ENCODE results near the gene GOLGA3.
"Not testable (repeated sequence)": the region's sequence is repeated elsewhere in the genome, so short reads cannot be mapped to it uniquely, and the experiment has no call there.

GOLGA3 gene

DNA sequence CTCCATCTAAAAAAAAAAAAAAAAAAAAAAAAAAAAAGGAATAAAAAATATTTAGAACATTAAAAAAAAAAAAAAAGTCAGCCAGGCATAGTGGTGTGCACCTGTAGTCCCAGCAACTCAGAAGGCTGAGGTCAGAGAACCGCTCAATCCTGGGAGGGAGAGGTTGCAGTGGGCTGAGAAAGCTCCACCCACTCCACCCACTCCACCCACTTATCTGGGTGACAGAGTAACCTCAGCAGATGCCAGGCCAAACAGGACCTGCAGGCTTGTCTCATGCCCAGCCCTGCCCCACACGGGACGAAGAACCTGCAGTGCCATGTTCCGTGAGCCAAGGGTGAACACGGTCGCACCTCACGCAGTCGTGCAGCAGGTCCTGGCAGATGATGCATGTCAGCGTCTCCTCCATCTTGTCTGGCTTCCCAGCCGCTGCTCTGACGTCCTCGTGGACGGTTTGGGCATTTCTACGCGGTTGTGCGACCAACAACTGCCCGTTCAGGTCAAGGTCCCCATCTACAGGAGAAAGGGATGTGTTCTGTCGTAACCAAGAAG is 30.1 kb upstream of the GOLGA3 start:
- no peak for TF ChIP-seq POLR2AphosphoS5 (IDR thresholded peaks at IDR 0.05; ENCODE audit: low read depth, low read length)
- TF ChIP-seq PAX5 (IDR thresholded peaks at IDR 0.05; ENCODE audit: insufficient read depth, low read length, severe bottlenecking), result no peak
- no peak for TF ChIP-seq POLR2A (IDR thresholded peaks at IDR 0.05; ENCODE audit: low read depth, low read length)
- TF ChIP-seq TAF1 (IDR thresholded peaks at IDR 0.05; ENCODE audit: low read depth, low read length), result no peak
- no peak for TF ChIP-seq SPI1 (IDR thresholded peaks at IDR 0.05; ENCODE audit: low read depth, low read length)
- no peak for TF ChIP-seq POU2F2 (IDR thresholded peaks at IDR 0.05; ENCODE audit: low read depth, low read length)
- no peak for FAIRE-seq

DNA sequence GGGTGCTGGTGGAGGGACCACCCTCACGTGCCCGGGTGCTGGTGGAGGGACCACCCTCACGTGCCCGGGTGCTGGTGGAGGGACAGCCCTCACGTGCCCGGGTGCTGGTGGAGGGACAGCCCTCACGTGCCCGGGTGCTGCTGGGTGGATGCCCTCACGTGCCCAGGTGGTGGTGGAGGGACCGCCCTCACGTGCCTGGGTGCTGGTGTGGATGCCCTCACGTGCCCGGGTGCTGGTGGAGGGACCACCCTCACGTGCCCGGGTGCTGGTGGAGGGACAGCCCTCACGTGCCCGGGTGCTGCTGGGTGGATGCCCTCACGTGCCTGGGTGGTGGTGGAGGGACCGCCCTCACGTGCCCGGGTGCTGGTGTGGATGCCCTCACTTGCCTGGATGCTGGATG is 28.4 kb upstream of the GOLGA3 start:
- not testable (repeated sequence) for DNase-seq (ENCODE audit: insufficient read length, low spot score); FAIRE-seq

More for the DNA sequence above, 30.1 kb upstream of the GOLGA3 start:
- DNase-seq (ENCODE audit: insufficient read length, low spot score), result no peak

DNA sequence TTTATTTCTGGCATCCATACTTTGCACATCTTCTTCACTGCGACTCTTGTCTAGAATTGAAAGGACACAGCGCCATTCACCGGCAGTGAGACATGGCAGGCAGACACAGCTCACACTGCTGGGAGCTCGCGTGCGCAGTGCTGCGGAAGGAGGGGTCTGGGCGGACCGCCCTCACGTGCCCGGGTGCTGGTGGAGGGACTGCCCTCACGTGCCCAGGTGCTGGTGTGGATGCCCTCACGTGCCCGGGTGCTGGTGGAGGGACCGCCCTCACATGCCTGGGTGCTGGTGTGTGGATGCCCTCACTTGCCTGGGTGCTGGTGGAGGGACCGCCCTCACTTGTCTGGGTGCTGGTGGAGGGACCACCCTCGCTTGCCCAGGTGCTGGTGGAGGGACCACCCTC is 27.9 kb upstream of the GOLGA3 start:
- DNase-seq (ENCODE audit: insufficient read length, low spot score), result no peak
- no peak for TF ChIP-seq SPI1 (IDR thresholded peaks at IDR 0.05; ENCODE audit: low read depth, low read length)
- no peak for FAIRE-seq

DNA sequence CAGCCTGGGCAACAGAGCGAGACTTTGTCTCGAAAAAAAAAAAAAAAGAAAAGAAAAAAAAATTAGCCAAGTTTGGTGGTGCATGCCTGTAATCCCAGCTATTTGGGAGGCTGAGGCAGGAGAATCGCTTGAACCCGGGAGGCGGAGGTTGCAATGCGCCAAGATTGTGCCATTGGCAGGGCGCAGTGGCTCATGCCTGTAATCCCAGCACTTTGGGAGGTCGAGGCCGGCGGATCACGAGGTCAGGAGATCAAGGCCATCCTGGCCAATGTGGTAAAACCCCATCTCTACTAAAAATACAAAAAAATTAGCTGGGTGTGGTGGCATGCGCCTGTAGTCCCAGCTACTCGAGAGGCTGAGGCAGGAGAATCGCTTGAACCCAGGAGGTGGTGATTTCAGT is 26.5 kb upstream of the GOLGA3 start:
- not testable (repeated sequence) for FAIRE-seq; DNase-seq (ENCODE audit: insufficient read length, low spot score)

DNA sequence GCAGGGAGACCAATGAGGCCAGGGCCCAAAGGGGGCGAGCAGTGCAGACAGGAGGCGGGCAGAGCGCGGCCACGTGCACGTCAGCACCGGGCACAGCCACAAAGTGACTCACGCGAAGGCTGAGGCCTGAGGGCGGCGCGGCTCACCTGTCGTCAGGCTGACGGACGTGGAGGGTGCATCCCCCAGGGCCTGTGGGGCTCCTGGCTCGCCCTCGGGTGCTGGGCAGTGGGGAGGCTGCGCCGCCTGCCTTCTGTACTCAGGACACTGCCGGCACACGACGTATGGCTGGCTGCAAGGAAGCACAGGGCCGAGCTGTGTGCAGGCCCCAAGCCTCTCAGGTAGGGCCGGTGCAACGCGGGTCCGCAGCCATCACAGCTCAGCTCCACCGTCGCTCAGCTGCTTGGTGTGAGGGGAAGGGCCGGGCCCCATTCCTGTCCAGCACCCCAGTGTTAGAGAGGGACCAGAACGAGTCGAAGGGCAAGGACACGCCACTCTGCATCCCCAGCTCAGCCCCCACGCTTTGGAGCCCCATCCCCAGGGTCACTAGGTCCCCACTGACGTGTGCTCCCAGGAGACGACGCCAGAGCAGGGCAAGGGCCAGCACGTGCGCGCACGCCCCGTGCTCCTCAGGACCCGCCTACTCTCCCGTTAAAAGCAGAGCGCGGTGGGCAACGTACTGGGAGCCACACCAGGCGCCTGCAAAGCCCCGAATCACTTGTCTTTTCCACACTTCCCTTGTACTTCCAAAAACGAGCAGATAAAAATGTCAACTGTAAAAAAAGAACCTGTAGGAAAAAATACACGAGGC is 24.8 kb upstream of the GOLGA3 start:
- FAIRE-seq, result no peak
- TF ChIP-seq SPI1 (IDR thresholded peaks at IDR 0.05; ENCODE audit: low read depth, low read length) (no peak), POLR2AphosphoS5 (IDR thresholded peaks at IDR 0.05; ENCODE audit: low read depth, low read length) (0 out of 2 replicates have a peak, but pooled peaks have one; percentile 21)
- no peak for DNase-seq (ENCODE audit: insufficient read length, low spot score)

DNA sequence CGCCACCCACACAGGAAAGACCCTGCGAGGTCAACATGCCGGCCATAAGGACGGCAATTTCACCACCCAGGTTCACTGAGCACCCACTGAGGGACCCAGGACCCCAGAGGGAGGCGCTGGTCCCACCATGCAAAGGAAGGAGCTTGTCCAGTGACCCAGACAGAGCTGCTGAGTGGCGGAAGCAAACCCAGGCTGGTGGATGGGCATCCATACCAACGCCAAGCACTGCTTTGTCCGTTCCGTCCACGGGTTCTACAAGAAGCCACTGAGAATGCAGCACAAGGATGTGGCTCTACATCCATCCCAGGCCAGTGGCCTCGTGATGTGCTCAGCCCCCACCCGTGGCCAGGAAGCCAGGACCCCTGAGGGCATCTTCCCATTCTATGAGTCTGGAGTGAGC is 23.8 kb upstream of the GOLGA3 start:
- no peak for TF ChIP-seq PAX5 (IDR thresholded peaks at IDR 0.05; ENCODE audit: insufficient read depth, low read length, severe bottlenecking)
- no peak for TF ChIP-seq SPI1 (IDR thresholded peaks at IDR 0.05; ENCODE audit: low read depth, low read length)
- TF ChIP-seq POLR2A (IDR thresholded peaks at IDR 0.05; ENCODE audit: low read depth, low read length), result no peak
- no peak for TF ChIP-seq TAF1 (IDR thresholded peaks at IDR 0.05; ENCODE audit: low read depth, low read length)
- TF ChIP-seq POU2F2 (IDR thresholded peaks at IDR 0.05; ENCODE audit: low read depth, low read length), result no peak
- no peak for TF ChIP-seq POLR2AphosphoS5 (IDR thresholded peaks at IDR 0.05; ENCODE audit: low read depth, low read length)
- FAIRE-seq, result no peak
- DNase-seq (ENCODE audit: insufficient read length, low spot score), result no peak

DNA sequence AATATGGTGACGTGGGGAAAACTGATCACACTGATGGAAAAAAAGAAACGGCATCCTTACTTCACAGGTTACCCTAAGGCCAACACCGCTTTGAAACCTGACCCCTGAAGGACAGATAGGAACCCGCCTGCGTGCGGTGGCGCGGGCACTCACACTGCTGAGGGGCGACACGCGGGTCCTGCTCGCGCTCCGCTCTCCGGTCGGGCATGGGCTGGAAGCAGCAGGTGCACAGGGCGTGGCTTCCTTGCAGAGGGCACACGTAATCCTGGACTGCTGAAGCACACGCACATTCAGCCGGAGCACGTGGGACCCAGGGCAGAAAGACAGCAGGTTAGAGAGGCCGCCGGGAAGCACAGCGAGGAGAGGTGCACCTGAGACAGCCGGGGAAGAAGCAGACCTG is 22.8 kb upstream of the GOLGA3 start:
- TF ChIP-seq POU2F2 (IDR thresholded peaks at IDR 0.05; ENCODE audit: low read depth, low read length), result no peak
- TF ChIP-seq TAF1 (IDR thresholded peaks at IDR 0.05; ENCODE audit: low read depth, low read length), result no peak
- no peak for TF ChIP-seq POLR2AphosphoS5 (IDR thresholded peaks at IDR 0.05; ENCODE audit: low read depth, low read length)
- TF ChIP-seq POLR2A (IDR thresholded peaks at IDR 0.05; ENCODE audit: low read depth, low read length), result no peak
- no peak for TF ChIP-seq SPI1 (IDR thresholded peaks at IDR 0.05; ENCODE audit: low read depth, low read length)
- no peak for TF ChIP-seq PAX5 (IDR thresholded peaks at IDR 0.05; ENCODE audit: insufficient read depth, low read length, severe bottlenecking)
- DNase-seq (ENCODE audit: insufficient read length, low spot score) (no peak), FAIRE-seq (no peak)

DNA sequence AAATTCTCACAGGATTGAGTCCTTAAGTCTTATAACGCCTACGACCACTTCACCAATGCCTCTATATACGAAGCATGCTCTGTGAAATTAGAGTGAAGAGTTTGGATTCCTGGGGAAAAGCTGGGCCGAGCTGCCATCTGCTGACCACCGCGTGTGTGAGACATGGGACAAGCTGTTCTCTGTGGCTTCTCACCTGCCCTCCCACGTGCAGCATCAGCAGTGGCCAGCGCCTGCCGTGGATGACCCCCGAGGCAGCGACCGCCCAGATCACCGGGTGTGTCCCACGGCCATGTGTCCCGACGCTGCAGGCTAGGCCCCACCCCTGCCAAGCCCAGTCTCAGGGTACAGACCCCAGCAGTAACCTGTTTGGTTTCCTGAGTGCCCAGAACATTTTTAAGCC is 21.6 kb upstream of the GOLGA3 start:
- FAIRE-seq (no peak), DNase-seq (ENCODE audit: insufficient read length, low spot score) (no peak)
- TF ChIP-seq POLR2AphosphoS5 (IDR thresholded peaks at IDR 0.05; ENCODE audit: low read depth, low read length), result no peak
- no peak for TF ChIP-seq POLR2A (IDR thresholded peaks at IDR 0.05; ENCODE audit: low read depth, low read length)
- no peak for TF ChIP-seq TAF1 (IDR thresholded peaks at IDR 0.05; ENCODE audit: low read depth, low read length)
- TF ChIP-seq POU2F2 (IDR thresholded peaks at IDR 0.05; ENCODE audit: low read depth, low read length), result no peak
- TF ChIP-seq PAX5 (IDR thresholded peaks at IDR 0.05; ENCODE audit: insufficient read depth, low read length, severe bottlenecking), result no peak
- no peak for TF ChIP-seq SPI1 (IDR thresholded peaks at IDR 0.05; ENCODE audit: low read depth, low read length)

DNA sequence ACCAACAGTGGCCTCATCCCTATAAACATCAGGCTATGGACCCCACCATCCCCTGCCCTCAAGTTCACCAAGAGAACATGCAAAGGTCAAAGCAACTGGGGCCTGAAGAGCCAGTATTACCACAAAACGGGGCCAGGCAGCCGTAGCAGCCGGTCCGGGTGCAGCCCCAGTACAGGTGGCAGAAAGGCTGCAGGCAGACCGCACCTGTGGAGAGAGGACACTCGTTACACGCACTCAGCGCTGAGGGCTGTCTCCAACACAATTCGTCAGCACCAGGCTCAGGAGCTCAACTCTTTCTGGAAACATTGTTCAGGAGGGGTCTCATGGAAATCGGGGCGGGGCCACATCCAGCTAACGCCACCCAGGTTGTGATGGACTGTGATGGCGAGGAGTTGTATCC is 19.9 kb upstream of the GOLGA3 start:
- TF ChIP-seq POLR2A (IDR thresholded peaks at IDR 0.05; ENCODE audit: low read depth, low read length), result no peak
- no peak for TF ChIP-seq POLR2AphosphoS5 (IDR thresholded peaks at IDR 0.05; ENCODE audit: low read depth, low read length)
- TF ChIP-seq POU2F2 (IDR thresholded peaks at IDR 0.05; ENCODE audit: low read depth, low read length), result no peak
- TF ChIP-seq SPI1 (IDR thresholded peaks at IDR 0.05; ENCODE audit: low read depth, low read length), result no peak
- no peak for TF ChIP-seq PAX5 (IDR thresholded peaks at IDR 0.05; ENCODE audit: insufficient read depth, low read length, severe bottlenecking)
- no peak for TF ChIP-seq TAF1 (IDR thresholded peaks at IDR 0.05; ENCODE audit: low read depth, low read length)
- no peak for FAIRE-seq
- DNase-seq (ENCODE audit: insufficient read length, low spot score), result no peak

DNA sequence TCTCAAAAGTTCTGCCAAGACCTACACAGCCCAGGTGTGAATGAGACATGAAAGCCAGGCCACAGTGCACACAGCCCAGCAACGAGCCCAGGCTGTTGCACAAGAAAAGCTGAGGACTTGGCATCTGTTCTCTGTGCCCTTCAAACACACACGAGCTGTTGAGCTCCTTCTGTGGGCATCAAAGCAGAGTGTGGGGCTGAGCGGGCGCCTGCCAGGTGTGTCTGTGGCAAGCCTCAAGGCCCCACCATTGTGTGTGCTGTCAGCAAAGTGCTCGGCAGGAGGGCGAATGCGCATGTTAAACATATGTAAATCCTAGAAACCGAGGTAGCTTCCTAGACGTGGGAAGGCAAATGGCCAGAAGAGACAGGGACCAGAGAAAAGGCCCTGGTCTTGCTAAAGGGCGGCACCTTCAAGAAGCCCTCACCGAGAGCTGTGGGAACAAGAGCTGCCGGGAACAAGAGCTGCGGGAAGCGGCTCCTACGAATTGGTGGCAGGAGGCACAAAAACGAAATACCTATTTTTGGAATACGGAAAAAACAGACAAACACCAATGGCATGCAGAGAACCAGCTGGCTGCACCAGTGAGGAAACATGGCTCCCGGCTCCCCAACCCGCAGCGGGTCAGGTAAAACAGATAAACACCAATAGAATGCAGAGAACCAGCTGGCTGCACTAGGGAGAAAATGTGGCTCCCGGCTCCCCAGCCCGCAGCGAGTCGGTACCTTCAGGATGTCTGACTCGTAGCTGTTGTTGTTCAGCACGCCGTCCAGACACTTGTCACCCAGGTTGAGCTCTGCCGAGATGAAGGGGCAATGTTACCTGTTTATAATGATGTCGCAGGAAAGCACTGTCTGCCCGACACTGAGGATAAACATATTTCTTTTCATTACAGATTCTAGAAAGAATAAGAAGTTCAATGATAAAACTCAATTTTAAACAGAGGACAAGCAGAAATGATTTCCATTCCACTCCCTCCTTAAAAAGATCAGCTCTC is 19.0 kb upstream of the GOLGA3 start:
- TF ChIP-seq POU2F2 (IDR thresholded peaks at IDR 0.05; ENCODE audit: low read depth, low read length), result no peak
- TF ChIP-seq TAF1 (IDR thresholded peaks at IDR 0.05; ENCODE audit: low read depth, low read length), result no peak
- no peak for TF ChIP-seq POLR2A (IDR thresholded peaks at IDR 0.05; ENCODE audit: low read depth, low read length)
- TF ChIP-seq PAX5 (IDR thresholded peaks at IDR 0.05; ENCODE audit: insufficient read depth, low read length, severe bottlenecking), result no peak
- no peak for TF ChIP-seq POLR2AphosphoS5 (IDR thresholded peaks at IDR 0.05; ENCODE audit: low read depth, low read length)
- no peak for TF ChIP-seq SPI1 (IDR thresholded peaks at IDR 0.05; ENCODE audit: low read depth, low read length)
- DNase-seq (ENCODE audit: insufficient read length, low spot score), result no peak
- no peak for FAIRE-seq

DNA sequence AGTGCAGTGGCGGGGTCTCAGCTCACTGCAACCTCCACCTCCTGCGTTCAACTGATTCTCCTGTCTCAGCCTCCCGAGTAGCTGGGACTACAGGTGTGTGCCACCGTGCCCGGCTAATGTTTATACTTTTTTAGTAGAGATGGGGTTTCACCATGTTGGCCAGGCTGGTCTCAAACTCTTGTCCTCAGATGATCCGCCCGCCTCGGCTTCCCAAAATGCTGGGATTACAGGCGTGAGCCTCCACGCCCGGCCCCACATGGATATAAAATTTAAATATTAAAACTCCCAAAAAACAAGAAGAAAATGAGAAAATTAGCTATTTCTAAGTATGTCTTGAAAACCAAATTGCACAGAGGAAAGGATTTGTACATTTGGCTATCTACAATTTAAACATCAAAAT is 16.0 kb upstream of the GOLGA3 start:
- FAIRE-seq; DNase-seq (ENCODE audit: insufficient read length, low spot score): not testable (repeated sequence)

Measured in GM12891 (cell line).